Endothelial cell of umbilical vein (primary cell): Measurements from ENCODE around the gene VWCE.

Experiments used
- CTCF ChIP-seq, 2 donors: IDR thresholded peaks; 1 replicate in 1 of 2; 2 replicates in 1 of 2; pipeline ENCODE4 v1.5.1; 2011; ENCODE audit warnings: low read length in 2 of 2, mild to moderate bottlenecking in 2 of 2, moderate library complexity in 2 of 2, control low read depth in 1 of 2, inconsistent platforms in 1 of 2, low read depth in 1 of 2; ENCODE audit not compliant: insufficient read depth in 1 of 2; ENCODE audit errors: extremely low read depth in 1 of 2
- EZH2 ChIP-seq: IDR thresholded peaks from 2 replicates; pipeline ENCODE4 v1.6.1; 2012; ENCODE audit warnings: borderline replicate concordance, low read depth, mild to moderate bottlenecking, moderate library complexity, low read length, inconsistent platforms; ENCODE audit not compliant: severe bottlenecking
- POLR2A ChIP-seq: IDR thresholded peaks from 2 replicates; pipeline ENCODE4 v1.6.1; 2012; ENCODE audit warnings: low read depth, mild to moderate bottlenecking, control low read depth, low read length
- POLR2AphosphoS5 ChIP-seq: IDR thresholded peaks from 2 replicates; pipeline ENCODE4 v1.6.1; 2012; ENCODE audit warnings: low read depth, mild to moderate bottlenecking, control low read depth, low read length, moderate library complexity; ENCODE audit not compliant: insufficient read depth

DNA sequence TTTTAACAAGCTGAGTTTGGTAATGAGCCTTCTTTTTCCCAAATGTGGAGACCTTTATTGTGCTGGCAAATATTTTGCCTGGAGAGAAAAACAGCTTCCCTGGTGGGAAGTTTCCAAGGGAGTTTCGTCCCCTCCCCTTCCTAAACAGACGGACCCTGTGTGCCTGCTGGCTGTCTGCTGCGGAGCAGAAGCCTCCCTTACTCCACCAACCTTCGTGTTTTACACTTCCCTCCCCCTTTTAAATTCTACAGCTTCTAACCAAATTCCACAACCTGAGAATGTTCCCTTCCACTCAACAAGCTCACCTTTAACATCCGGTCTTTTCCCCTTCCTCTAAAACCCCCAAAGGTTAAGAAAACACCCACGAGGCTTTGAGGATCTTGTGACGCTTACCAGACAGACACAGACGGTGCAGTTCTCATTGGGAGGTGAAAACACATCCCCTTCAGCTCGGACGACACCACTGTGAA is 17.1 kb downstream of the VWCE start:
- no peak for TF ChIP-seq POLR2AphosphoS5
- no peak for TF ChIP-seq EZH2
- no peak for TF ChIP-seq CTCF (IDR thresholded peaks at IDR 0.05; ENCODE audit: extremely low read depth in 1 of 2, insufficient read depth in 1 of 2, low read depth in 1 of 2, low read length in 2 of 2)
- TF ChIP-seq POLR2A = no peak
